Suppressor macrophage treated with lipopolysaccharide for 1 hour (primary cell): ENCODE measurements around the gene AQP4.

ENCODE experiments used
- DNase-seq, 3 donors: peaks; one replicate each; pipeline ENCODE4 v3.0.0-alpha.2; 2020 to 2022

The AQP4 gene, protein sequence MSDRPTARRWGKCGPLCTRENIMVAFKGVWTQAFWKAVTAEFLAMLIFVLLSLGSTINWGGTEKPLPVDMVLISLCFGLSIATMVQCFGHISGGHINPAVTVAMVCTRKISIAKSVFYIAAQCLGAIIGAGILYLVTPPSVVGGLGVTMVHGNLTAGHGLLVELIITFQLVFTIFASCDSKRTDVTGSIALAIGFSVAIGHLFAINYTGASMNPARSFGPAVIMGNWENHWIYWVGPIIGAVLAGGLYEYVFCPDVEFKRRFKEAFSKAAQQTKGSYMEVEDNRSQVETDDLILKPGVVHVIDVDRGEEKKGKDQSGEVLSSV

GRCh38 chr18:26865557-26865956, at the start of gene AQP4:
AQP4 (minus strand) TSS chr18:26865707; CDS start chr18:26865689, 18 bp downstream.
- DNase-seq, result no peak

DNA sequence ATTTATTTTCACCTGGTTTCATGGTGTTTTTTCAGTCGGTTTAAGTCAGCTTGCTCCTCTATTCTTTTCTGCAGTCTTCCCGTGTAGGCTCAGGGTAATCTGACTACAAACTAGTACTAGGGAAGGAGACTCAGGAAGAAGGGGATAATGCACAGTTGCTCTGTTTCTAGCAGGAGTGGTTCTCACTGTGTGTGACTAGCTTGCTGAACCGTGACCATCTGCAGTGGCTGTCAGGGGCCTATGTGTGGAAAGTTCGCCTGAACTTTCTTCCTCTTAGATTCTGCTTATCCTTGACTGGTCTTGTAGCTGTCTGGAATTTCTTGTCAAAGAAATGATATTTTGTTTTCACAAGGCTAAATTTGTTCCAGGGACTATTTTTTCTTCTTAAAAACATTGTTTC, 46.3 kb upstream of the AQP4 start:
- no peak for DNase-seq

GRCh38 chr18:26909599-26910290, 44.2 kb upstream of the AQP4 start:
- DNase-seq, result no peak

GRCh38 chr18:26908906-26909305, 43.4 kb upstream of the AQP4 start:
- no peak for DNase-seq

DNA sequence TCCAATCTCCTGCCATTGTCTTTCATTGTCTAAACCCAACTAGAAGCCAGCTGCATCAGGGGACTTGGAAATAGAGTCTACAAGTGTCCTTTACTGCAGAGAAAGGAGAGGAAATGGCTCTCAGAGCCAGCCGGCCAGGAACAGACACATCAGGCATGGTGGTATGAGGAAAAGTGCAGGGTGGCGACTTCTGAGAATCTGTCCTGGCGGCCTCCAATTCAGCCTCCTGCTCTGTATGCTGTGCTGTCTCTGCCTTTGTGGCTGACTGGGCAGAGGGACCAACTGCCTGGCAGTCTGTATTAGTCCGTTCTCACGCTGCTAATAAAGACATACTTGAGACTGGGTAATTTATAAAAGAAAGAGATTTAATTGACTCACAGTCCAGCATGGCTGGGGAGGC, 36.8 kb upstream of the AQP4 start:
- no peak for DNase-seq

DNA sequence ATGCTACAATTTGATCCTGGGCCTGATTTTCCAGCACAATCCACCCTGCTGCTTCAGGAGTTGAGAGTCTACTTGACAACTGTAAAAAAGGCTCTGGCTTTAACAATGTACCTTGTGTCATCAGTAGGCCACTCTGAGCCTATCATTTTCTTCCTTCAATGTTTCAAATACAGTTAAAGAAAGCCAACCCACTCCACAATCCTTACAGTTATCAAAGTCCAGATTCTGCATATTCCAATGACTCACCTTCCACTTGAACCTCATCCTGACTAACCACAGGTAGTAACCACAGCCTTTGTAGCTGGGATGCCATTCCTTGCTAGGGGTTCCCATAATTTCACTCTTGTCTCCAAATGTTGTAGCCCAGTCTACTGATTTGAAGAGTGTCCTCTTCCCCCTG, 35.5 kb upstream of the AQP4 start:
- no peak for DNase-seq

- DNase-seq, result no peak
These were observed 28.9 kb upstream of the AQP4 start for GRCh38 chr18:26894426-26894825.

GRCh38 chr18:26893996-26894395, 28.5 kb upstream of the AQP4 start:
- DNase-seq, result no peak

DNA sequence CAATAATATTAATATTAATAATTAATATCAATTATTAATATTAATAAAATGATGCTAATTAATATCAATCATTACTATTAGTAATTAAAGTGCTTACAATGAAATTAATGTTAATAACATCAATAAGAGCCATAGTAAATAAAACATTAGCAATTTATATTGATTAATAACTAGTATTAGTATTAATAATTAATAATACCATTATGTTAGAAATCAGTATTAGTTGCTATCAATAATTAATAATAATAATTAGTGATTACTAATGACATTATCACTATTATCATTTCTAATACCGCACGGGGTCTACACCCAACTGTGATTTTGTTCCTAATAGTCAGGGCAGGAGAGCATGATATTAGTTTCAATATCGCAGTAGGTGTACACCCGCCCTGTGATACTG, 22.8 kb upstream of the AQP4 start:
- no peak for DNase-seq

DNA sequence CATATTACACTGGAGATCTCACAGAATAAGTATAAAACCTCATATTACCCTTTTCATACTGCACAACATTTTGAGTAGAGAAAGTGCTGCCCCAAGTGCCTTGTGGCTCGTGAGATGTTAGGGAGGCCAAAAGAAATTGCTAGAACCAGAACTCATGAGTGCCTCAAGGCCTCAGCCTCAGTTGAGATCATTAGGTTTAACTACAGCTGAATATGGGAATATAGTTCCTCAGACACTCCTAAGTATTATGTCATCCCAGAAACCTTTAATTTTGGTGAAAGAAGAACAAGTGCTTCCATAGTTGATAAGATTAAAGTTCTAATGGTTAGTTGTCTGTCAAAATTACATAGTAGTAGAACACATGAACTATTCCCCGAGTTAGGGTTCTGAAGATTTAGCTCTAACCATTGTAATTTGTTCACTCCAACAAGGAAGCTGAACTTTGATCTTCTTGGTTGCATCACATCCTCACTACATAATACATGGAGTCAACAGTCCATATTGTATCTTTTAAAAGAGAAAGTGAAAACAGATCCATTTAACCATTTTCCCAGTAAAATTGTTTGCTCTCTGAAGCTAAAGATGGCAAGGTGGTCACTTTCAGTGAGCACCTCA, 9.6 kb upstream of the AQP4 start:
- peak; percentile 10 to 27 (median 20) for DNase-seq

GRCh38 chr18:26874283-26874682, 8.8 kb upstream of the AQP4 start:
- DNase-seq, result no peak

DNA sequence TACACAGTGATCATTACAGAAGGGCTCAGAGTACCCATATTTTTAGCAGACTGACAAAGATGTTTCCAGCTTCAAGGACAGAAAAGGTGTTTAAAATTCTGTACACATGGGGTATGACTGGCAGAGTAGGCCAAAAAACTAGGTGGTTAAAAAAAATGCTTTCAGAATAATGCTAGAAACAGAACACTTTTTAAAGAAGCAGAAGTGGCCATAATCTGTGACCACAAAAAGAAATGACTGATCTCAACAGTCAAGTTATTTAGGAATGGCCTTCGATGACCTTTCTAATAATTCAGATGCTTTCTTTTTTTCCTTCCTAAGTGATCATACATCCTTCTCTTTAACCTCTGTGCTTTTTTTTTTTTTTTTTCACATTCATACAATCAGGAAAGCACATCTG, 4.1 kb upstream of the AQP4 start:
- peak in 1 of 3 donors; percentile 14 for DNase-seq

- no peak for DNase-seq
These were observed 3.6 kb upstream of the AQP4 start for GRCh38 chr18:26868968-26869586.

DNA sequence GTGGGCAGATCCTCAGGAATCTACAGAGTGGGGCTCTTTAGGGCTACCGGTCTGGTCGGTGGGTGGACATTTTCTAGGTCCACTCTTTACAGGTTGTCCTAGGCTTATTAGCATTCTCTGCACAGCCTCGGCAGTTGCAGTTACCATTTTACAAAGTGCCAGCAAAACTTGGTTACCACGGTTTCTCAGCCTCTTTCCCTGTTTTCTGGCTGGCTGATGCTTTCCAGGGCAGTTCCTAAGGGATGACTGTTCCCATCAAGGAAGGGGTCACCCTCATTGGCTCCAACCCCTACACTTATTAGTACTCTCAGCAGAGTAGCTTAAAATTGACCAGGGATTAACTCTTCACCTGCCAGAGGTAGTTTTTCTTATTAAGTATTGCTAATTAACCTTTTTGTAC, 2.0 kb upstream of the AQP4 start:
- no peak for DNase-seq

DNA sequence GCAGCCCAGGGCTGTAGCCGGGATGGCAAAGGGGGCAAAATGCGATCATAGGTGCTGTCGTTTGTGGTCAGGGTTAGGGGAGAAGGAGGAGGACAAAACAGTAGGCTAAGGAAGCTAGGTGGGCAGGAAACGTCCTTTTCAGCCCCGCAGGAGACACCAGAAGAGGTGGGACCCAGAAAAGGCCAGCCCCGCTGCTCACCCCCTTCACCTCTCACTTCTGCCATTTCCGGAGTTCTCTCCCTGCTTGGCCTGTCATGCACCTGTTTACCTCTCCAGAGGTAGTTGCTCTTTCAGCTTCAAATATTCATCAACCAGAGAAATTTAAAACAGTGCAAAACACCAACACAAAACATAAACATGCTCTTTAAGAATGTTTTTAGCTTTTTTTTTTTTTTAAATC, 849 bp downstream of the AQP4 start:
- DNase-seq, result no peak

DNA sequence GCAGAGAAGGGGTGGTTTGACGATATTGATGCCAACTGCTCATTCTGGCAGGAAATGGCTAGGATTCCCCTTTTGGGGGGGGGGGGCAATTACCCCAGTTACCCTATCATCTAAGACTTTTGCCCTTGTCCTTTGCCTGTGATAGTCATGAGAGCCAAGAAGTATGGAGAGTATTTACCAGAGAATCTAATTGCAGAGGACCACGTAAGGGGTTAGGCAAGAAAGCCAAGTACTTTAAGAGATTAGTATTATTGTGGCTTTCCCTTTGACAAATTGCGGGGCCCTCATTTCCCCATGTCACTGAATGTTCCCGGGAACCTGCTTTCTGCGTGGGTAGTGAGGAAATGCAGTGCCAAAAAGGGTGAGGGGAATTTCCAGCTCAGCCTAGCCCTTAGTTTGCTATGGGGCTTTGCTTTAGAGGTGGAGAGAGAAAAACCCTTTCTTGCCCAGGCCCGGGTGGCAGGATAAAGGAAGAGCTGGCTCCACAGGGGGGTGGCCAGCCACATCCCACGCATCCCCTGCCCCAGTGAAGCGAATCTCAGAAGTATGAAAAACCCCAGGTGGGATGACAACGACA, 1.5 kb downstream of the AQP4 start:
- DNase-seq, result peak; percentile 14 to 32 (median 32)

DNA sequence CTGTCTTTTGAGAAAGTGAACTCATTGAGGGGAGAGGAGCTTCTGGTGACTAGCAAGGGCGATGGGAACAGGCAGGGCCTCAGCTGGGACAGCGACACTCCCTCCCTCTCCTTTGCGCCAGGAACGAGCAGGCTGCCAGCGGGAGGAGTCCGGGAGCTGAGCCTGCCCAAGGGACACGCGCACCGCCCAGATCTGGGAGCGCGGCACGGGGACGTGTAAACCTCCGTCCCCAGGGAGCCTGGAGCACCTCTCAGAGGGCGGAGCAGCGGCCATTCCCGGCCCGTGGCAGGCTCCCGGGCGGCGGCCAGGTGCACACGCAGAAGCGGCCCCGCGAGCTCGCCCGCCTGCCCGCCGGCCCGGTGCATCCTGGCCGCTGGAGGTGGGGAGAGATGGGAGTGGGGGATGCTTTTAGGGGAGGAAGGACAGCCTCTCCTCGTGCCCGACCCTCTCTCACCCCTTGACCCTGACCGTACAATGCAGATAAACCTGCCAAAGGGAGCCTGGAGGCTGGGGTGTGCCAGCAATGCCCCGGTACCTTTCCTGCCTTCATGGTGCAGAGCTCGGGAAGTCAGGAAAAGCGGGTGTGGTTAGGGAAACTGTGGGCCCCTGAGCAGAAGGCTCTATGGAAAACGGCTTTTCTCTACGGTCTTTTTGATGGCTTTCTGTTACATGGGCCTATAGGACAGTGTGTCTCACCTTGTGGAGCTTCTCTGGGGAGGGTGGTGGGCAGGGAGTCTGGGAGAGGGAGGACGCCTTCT, 2.2 kb downstream of the AQP4 start:
- DNase-seq, result no peak

- no peak for DNase-seq
These were observed 3.4 kb downstream of the AQP4 start for GRCh38 chr18:26862084-26862483.

GRCh38 chr18:26854292-26854881, 11.1 kb downstream of the AQP4 start:
- DNase-seq, result no peak

- no peak for DNase-seq
These were observed 12.1 kb downstream of the AQP4 start for GRCh38 chr18:26853401-26853800.

- no peak for DNase-seq
These were observed 21.7 kb downstream of the AQP4 start for GRCh38 chr18:26843760-26844159.

DNA sequence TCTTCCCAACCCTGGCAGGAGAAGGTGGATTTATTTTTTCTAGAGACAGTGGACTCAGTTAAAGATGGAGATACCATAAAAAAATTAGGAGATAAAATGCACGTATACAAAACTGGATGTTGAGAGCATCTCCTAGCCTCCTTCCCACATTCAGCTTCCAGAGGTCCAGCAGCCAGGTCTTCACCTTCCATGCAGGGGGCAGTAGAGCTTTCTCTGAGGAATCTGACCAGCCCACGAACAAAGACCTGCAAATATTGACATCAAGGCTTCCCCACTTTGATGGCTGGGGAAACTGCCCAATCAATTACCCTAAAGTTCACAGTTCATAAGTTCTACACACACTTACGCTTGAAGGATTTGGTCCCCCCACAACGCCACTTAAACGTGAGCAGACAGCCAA, 24.5 kb downstream of the AQP4 start:
- no peak for DNase-seq
